Erythroblast (primary cell): Measurements from ENCODE around the gene LRRIQ3.

Experiments
- GATA1 ChIP-seq: IDR thresholded peaks from 2 replicates; pipeline ENCODE4 v1.6.1; 2011; ENCODE audit warnings: low read depth, mild to moderate bottlenecking, control low read depth, low read length, moderate library complexity
- POLR2A ChIP-seq: IDR thresholded peaks from 2 replicates; pipeline ENCODE4 v1.6.1; 2011; ENCODE audit warnings: mild to moderate bottlenecking, low read length

DNA sequence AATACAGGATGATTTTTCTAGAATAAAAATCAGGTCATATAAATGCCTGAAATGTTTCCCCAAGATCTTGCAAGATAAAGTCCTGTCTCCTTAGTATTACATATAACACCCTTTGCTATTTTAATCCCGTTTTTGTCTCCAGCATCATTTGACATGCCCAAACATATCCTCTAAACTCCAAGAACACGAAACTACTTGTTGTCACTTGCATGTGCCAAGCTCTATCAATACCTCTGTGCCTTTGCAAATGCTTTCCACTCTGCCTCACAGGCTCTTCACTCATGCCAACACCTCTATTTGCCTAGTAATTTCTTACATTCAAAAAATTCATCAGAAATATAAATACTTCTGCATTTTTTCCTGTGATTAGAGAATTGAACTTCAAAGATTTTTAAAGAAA is 37.9 kb downstream of the LRRIQ3 start:
- no peak for TF ChIP-seq POLR2A
- no peak for TF ChIP-seq GATA1
